GM21381 (cell line): ENCODE data around the gene SRP14.

ENCODE experiments used
- ATAC-seq: cut with Tn5 transposase; IDR thresholded peaks from one replicate; pipeline ENCODE4 v1.9.1; 2021; ENCODE audit warnings: mild to moderate bottlenecking, moderate library complexity; ENCODE audit not compliant: unreplicated experiment

SRP14 gene

DNA sequence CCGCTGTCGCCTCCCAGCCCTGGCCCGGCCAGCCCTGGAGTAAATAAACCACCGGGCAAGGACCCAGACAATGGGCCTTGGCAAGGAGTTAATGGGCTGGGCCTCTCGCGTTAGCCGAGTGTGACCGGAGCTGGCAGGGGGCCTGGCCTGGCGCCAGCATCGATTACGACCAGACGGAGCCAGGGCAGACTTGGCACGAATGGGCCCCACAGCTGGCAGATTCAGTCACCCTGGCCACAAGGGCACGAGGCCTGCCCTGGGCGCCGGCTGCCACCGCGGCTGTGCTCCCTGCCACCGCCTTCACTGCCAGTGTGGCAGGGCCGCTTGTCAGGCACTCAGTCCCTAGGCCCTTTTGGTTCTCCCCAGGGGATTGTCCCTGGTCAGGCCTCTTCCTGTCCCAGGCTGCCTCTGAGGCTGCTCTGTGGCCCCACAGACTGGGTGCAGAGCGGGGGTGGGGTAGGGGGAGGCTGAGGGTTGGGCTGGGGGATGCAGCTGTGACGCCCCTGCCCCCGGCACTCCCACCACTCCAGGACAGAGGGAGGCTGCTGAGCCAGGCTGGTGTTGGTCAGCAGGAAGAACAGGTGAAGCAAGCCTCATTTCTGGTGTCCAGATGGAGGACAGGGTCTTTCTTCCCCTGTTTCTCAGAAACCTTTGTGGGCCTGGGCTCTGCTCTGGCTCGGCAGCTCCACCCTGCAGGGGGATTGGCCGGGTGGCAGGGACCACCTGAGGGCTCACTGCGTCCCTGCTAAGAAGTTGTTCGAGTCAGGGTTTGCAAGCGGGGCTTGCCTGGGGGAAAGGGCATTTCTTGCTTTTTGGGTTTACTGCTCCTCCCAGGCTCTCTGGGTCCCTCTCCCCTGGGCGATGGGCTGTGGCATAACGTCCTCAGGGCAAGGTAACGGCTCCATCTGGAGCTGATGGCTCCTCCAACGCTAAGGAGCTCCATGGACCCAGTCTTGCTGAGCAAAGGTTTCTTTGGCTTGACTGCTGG is 30.5 kb upstream of the SRP14 start:
- peak; percentile 66 for ATAC-seq

DNA sequence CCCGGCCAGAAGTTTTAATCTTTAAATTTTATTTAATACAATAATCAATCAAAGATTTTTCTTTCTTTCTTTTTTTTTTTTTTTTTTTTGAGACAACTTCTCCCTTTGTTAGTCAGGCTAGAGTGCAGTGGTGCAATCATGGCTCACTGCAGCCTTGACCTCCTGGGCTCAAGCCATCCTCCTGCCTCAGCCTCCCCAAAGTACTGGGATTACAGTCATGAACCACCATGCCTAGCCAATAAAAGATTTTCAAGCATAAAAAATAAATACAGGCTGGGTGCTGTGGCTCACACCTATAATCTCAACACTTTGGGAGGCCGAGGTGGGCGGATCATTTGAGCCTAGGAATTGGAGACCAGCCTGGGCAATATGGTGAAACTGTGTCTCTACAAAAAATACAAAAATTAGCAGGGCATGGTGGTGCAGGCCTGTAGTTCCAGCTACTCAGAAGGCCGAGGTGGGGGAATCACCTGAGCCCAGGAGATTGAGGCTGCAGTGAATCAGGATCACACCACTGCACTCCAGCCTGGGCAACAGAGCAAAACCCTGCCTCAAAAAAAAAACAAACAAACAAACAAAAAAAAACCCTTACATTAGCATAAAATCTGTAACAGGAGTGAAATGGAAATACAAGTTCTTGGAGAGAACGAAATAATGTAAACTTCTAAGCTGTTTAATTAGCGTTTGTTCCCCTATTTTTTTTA is 29.1 kb upstream of the SRP14 start:
- no peak for ATAC-seq

DNA sequence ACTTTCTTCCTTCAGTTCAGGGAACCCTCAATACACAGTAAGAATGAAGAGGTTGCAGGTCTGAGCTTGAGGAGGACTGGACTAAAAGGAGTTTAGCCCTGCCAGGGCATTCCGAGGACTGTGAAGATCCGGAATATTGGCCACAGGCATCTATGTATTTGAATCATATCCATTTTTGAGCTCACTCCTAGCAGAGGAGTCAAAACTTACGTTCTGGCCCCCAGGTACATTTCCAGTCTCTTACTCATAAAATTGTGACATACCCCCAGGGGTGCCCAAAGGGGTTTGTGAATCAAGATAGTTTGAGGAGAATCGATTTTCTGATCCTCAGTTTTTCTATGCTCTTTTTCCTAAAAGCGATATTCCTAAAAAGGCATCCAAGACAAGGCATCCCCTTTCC is 27.6 kb upstream of the SRP14 start:
- ATAC-seq = no peak

DNA sequence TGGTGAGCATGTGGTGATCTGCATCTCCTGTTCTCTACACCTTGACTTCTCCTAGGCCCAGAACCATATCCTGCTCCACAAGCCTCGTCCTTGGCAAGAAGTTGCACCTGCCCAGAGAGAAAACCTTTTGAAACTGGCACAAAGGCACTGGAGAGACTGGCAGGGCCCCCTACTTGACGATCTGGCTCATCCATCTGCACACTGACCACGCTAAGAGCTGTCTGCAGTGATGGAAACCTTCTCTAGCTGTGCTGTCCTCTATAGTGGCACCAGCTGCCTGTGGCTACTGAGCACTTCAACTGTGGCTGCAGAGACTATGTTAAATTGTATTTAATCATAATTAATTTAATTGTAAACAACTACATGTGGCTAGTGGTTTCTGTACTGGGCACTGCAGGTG is 26.2 kb upstream of the SRP14 start:
- ATAC-seq = no peak

DNA sequence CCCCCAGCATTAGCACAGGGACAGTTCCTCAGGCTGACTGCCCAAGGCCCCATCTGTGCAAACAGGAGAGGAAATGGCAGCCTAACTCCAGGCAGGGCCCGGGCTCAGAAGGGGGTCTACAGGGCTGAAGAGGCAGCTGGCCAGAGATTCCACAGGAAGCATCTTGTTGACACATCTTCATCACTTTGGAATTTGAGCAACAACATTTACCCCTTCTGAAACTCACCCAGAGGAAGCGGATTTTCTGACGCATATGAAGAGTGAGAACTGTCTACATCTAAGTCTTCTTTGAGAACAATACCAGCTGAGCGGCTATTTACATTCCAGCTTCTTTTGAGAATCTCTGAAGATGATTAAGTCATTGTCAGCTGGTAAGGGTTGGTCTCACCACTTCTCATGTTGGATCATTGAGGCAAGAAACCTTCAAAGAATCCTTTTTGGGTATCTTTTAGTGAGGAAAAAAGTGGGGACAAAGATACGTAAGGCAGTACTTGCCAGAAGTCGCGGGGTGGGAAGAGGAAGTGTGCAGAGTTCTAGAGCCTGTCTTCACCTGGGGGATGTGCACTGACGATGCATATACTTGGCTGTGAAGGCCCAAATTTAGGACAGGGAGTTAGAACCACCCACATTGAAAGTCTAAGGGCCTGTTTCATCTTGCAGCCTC is 25.4 kb upstream of the SRP14 start:
- ATAC-seq = peak; percentile 43

DNA sequence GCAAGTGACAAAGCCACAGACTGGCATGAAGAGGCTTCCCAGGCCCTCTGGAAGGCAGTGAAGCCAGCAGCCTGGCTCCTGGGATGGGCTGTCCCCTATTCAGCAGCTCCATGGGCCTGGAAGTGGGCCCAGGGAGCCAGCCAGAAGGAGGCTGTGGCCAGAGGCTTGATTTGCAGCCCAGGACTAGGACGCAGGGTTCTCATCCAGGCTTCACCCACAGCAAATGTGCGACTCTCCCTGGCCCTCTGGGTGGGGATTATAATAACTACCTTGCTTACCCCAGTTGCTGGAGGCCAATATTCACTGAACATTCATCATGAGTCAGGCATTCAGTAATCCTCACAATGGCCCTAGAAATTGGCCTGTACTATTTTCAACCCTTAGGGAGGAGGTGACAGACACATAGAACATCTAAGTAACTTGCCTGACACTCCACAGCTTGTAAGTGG is 24.6 kb upstream of the SRP14 start:
- ATAC-seq = no peak

DNA sequence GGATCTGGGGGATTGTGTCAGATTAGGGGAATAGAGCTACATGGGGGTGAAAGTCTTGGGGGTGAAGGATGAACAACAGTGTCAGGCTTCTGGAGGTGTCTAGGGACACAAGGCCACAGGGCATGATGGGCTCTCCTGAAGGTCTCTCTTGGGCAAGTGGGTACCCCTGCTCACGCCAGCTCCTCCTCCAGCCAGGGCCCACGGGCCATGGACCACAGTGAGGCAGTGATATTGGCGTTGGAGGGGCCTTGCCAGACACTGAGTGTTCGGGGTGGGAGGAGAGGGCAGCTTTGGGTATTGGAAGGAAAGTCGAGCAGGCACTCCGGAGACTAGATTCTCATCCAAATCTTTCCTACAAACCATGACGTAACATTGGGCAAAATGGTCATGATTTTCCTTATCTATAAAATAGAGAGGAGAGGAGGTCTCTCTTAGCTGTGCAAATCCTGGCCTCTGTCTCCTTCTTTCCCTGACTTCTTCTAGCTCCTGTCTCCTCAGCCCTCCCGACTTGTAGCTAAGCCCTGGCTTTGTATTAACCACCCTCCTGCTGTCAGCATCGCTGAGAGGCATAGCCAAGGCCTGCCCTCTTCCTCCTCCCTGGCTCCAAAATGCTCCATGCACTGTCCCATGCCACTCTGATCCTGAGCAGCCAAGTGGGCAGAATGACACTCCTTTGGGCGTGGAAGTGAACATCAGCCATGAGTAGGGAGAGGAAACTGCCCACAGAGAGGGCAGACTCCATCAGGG is 24.0 kb upstream of the SRP14 start:
- ATAC-seq = no peak

DNA sequence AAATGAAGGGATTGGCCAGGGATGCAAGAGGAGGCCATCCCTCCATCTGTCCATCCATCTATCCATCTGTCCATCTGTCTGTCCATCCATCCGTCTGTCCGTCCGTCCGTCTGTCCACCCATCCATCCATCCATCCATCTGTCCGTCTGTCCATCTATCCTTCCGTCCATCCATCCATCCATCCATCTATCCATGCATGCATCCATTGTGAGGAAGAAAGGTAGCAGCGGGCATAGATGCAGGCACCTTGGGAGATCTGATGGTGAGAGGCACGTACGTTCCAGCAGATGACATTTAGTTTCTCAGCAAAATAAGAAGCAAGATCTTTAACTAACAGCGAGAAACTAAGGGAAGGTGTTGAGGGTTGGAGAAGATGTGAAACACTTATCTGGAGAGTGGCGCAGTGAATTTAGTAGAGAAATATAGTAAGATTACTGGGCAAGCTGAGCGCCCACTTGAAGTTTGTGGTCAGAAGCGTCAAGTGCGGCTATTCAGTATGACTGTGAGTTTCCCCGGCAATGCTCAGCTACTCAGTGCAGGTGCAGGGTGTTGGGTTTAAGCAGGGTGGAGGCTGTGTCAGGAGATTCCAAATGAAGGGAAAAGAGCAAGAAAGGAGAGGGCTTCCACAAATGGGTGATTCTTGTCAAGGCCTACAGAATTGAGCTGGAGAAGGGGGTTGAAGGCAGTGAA is 22.4 kb upstream of the SRP14 start:
- ATAC-seq = peak; percentile 64

DNA sequence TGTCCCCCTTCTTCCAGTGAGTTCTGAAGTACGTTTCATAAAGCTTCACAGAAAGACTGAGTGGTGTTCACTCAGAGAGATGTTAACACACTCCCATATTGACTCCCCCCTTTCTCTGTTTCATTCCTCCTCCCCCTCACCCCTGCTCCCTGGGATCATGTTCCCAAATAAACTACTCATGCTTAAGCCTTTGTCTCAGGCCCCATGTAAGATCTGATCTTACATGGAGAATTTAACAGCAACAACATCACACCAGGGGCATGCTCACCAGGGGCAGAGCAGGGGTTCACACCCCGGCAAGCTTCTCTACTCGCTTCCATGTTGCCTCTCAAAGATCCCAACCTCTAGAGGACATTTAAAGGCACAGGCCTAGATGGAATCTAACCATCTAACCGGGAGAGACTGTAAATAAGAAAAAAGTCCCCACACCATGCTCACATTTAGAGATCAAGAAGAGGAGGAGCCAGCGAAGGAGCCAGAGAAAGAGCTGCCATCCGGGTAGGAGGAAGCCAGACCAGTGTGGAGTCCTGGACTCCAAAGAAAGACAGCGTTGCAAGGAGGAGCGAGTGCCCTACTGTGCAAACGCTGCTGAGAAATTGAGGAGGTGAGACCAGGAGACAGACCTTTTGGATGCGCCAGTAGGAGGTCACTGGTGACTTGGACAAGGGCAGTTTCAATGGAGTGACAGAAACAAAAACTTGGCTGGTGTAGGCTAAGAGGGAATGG is 21.4 kb upstream of the SRP14 start:
- ATAC-seq = no peak

DNA sequence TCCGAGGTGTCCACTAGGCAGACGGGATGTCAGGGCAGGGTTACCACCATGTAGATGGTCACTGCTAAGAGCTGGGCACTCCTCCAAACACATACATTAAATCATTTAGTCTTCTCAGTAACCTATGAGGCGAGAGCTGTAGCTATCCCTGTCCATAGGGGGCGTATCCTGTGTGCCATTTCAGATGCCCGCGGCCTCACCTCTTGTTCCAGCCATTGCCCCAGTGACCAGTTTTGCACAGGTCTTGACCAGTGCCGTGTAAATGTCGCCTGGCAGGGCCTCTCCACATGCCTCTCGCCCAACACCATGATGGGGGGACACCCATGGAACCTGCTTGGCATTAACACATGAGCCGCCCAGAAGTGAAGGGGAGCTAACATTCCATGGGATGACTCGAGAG is 20.8 kb upstream of the SRP14 start:
- no peak for ATAC-seq

DNA sequence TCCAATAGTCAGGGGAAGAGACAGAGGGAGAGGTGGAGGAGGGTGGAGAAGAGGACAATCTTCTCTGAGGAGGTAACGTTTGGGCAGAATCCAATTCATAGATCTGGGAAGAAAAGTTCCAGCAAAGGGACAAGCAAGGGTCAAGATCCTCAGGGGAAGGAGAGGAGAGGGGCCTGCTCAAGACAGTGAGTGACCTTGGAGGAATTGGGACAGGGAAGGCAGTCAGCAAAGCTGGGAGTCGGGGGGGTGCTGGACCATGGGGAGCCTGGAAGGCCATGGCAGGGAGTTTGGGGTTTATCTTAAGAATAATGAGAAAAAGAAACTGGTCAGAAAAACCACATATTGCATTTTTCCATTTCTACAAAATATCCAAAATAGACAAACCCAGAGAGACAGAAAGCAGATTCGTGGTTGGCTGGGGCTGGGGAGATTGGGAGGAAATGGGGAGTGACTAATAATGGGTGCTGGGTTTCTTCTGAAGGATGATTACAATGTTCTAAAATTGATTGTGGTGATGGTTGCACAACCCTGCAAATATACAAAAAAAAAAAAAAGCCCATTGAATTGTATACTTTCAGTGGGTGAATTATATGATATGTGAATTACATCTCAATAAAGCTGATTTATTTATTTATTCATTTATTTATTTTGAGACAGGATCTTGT is 19.6 kb upstream of the SRP14 start:
- no peak for ATAC-seq

DNA sequence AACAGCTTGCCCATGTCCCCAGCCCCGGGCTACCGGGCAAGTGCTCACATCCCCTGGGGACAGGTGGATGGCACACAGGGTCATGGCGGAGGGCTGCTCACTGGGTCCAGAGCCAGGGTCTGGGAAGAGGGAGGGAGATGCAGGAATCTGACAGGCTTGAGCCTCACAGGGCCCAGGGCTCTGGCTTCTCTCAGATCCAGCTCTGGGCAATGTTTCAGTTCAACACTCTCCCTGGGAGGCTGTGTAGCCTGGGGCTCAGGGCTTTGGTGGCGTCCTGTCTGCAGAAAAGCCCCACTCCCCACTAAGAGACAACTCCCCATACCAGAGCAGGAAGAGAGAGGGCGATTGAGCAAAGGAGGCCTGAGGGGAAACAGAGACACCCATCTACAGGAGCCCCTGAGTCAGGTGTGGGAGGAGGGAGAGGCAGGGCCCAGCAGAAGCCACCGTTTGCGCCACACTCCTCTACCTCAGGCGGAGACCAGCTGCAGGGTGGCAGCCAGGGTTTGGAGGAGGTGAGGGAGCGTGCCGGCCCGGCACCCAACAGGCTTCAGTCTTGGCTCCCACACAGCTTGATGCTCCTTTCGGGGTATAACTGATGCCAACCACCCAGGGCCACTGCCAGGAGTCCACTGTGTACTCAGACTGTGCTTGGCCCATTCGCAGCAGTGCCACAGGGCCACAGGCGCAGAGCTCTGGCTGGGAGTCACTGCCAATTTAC is 16.8 kb upstream of the SRP14 start:
- ATAC-seq = no peak

DNA sequence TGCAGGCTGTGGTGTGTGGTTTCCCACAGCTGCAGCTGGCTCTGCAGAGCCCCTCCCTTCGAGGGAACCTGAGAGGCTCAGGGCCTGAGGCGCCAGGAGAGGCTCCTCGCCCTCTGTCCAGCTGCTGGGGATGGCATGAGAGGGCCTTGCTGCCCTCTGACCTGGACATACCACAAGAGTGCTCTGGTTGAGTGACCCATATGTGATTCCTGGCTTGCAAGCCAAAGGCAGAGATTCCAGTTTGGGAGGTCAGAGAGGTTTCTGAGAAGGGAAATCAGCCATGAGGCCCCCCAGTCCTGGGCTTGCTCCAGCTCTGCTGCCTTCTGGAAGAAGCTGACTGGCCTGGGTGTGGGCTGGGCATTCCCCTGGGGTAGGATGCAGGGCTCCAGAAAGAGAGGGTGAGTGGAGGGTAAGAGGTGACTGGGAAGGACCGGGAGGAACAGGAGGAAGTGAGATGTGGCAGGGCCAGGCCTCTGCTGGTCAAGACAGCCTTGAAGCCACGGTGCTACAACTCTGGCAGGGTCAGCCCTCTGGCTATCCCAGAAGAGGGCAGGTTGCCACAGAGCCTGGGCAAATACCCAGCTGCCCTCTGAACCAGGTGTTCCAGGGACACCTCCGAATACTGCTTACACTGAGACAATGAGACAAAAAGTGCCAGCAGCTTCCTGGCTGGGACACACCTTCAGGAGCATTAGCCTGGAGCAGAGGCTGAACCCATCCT is 16.0 kb upstream of the SRP14 start:
- ATAC-seq = peak; percentile 73

DNA sequence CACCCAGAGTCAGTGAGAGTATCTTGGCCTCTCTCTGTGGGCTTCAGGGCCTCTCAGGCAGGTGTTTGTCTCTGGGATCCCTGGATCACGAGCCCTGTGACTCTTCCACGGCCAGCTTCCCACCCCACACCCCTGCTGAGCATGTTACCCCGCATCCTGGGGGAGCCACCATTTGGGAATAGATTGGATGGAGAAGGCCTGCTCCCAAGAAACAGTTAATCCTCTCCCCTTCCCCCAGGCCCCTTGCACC is 15.5 kb upstream of the SRP14 start:
- ATAC-seq = peak; percentile 51

DNA sequence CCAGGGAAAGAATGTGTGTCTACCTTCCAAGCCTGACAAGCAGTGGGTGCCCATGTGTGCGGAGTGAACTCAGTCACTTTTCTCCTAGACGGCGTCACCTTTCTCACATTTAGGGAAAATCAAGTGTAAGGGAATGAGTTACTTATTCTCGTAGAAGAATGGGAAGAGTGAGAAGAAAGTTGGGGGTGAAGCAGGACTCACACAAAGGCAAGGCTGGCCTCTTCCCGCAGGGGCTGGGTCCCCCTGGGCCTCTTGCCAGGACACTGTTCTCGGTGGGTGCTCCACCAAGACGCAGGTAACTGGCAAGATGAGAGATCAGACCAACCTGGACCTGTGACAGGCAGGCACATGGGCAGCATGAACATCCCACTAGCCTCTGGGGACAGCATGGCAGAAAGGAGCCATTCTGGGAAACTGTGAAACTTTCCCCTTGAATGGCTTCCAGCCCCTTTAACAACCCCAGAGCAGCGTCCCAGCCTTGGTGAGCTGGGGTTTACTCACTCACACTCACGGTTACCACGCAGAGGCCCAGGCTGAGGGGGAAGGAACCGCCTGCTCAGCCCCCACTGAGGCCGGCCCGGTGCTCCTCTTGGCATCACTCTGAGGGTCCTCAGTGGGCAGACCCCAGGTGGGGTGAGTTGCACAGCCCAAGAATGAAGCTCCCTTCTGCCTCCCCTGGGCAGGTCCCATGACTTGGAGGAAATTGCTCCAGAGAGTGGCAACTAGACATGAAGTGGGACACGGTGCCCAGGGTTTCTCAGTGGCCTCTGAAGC is 15.0 kb upstream of the SRP14 start:
- ATAC-seq = peak; percentile 34

DNA sequence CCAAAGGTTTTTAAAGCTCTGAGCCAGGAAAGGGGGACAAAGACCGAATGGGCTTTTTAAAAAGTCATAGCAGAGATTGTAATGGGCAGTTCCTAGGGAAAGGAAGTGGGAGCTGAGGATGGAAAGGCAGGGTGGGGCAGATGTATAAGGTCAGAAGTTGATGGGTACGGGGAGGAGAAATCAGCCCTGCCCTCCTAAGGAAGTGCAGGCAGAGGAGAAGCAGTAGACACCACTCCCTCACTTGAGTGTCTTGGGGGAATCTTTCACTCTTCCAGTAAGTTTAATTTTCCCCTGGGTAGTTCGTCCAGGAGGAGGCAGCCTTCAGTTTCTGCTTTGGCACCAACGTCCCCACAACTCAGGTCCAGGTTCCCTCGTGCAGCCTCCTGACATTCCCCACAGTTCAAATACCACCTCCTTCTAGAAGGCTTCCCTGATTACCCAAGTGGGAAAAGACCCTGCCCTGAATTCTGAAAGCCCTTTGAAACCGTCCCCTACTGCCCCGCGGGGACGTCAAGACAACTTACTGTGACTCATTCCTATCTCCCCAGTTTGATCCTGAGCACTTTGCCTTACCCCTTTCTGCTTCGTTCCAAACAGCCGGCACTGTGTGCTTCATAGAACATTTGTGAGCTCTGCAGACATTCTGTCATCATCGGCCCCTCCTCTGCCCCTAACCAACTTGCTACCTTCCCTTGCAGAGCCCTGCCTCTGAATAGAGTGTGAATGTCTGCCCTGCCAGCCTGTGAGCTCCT is 14.3 kb upstream of the SRP14 start:
- no peak for ATAC-seq

DNA sequence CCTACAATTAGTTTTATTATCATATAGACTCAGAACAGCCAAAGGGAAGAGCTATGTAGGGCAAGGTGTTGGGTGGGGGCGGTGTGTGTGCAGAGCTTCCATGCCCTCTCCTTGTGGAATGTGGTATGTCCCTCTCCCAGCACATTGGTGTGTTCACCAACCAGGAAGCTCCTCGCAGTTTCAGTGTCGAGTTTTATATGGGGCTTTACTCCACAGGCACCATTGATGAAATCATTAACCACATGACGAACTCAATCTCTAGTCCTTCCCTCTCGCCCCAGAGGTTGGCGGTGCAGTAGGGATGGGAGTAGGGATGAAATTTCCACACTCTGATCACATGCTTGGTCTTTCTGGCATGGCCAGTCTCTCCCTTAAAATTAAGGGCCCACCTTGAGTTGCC is 13.6 kb upstream of the SRP14 start:
- no peak for ATAC-seq
